Measurements from ENCODE around the gene CD8B2.
A peak's percentile ranks its signal among the peaks of the same experiment; 100 is the strongest.
"Not testable (repeated sequence)": the region's sequence is repeated elsewhere in the genome, so short reads cannot be mapped to it uniquely, and the experiment has no call there.

The CD8B2 gene

GRCh38 chr2:106486551-106487385 is at the start of gene CD8B2:
CD8B2 (plus strand) TSS chr2:106487364; CDS start chr2:106487427, 63 bp downstream.
- not testable (repeated sequence) for DNase-seq (ENCODE audit: low read depth)

GRCh38 chr2:106461882-106462281 is 25.3 kb upstream of the CD8B2 start:
- not testable (repeated sequence) for DNase-seq (ENCODE audit: low read depth)

- DNase-seq (ENCODE audit: low read depth), result not testable (repeated sequence)
These were observed 19.6 kb upstream of the CD8B2 start for GRCh38 chr2:106467516-106467915.

- not testable (repeated sequence) for DNase-seq (ENCODE audit: low read depth)
These were observed 19.1 kb upstream of the CD8B2 start, which contains the start of gene RGPD3 for GRCh38 chr2:106468107-106468506. RGPD3 (minus strand) TSS chr2:106468413; CDS start chr2:106468288, 125 bp downstream.

GRCh38 chr2:106470658-106471057 is 16.5 kb upstream of the CD8B2 start:
- DNase-seq (ENCODE audit: low read depth), result peak; percentile 19

GRCh38 chr2:106477647-106478046 is 9.5 kb upstream of the CD8B2 start:
- not testable (repeated sequence) for DNase-seq (ENCODE audit: low read depth)

GRCh38 chr2:106479563-106479962 is 7.6 kb upstream of the CD8B2 start:
- not testable (repeated sequence) for DNase-seq (ENCODE audit: low read depth)

- not testable (repeated sequence) for DNase-seq (ENCODE audit: low read depth)
These were observed 425 bp downstream of the CD8B2 start for GRCh38 chr2:106487386-106488191.

GRCh38 chr2:106489701-106490100 is 2.5 kb downstream of the CD8B2 start:
- not testable (repeated sequence) for DNase-seq (ENCODE audit: low read depth)

GRCh38 chr2:106492399-106492798 is 5.2 kb downstream of the CD8B2 start:
- DNase-seq (ENCODE audit: low read depth), result not testable (repeated sequence)

GRCh38 chr2:106492913-106493312 is 5.7 kb downstream of the CD8B2 start:
- not testable (repeated sequence) for DNase-seq (ENCODE audit: low read depth)

GRCh38 chr2:106498549-106498948 is 11.4 kb downstream of the CD8B2 start:
- DNase-seq (ENCODE audit: low read depth), result not testable (repeated sequence)

- not testable (repeated sequence) for DNase-seq (ENCODE audit: low read depth)
These were observed 13.2 kb downstream of the CD8B2 start for GRCh38 chr2:106500350-106500749.

- not testable (repeated sequence) for DNase-seq (ENCODE audit: low read depth)
These were observed 15.2 kb downstream of the CD8B2 start for GRCh38 chr2:106502351-106502750.

GRCh38 chr2:106504192-106504591 is 17.0 kb downstream of the CD8B2 start:
- DNase-seq (ENCODE audit: low read depth), result not testable (repeated sequence)

- not testable (repeated sequence) for DNase-seq (ENCODE audit: low read depth)
These were observed 17.6 kb downstream of the CD8B2 start for GRCh38 chr2:106504787-106505186.

GRCh38 chr2:106506002-106506687 is 19.0 kb downstream of the CD8B2 start:
- not testable (repeated sequence) for DNase-seq (ENCODE audit: low read depth)

GRCh38 chr2:106508660-106509373 is 21.7 kb downstream of the CD8B2 start:
- DNase-seq (ENCODE audit: low read depth), result not testable (repeated sequence)

GRCh38 chr2:106509374-106509770 is 22.2 kb downstream of the CD8B2 start:
- DNase-seq (ENCODE audit: low read depth), result not testable (repeated sequence)

GRCh38 chr2:106510791-106511190 is 23.6 kb downstream of the CD8B2 start:
- DNase-seq (ENCODE audit: low read depth), result not testable (repeated sequence)

GRCh38 chr2:106511476-106511901 is 24.3 kb downstream of the CD8B2 start:
- peak; percentile 6 for DNase-seq (ENCODE audit: low read depth)
